SK-N-SH treated with all-trans-retinoic acid at 6 μM for 48 hours (cell line): ENCODE measurements around the gene FOXP4.

Experiments
- GLIS3 ChIP-seq: fragments of 250-450 bp; sonication (Bioruptor Pico); IDR thresholded peaks from 2 replicates; pipeline ENCODE4 v1.5.0; 2020; ENCODE audit warnings: mild to moderate bottlenecking, moderate library complexity
- OSR1 ChIP-seq: fragments of 250-450 bp; sonication (Bioruptor Pico); IDR thresholded peaks from 2 replicates; pipeline ENCODE4 v1.8.0; 2022; ENCODE audit warnings: moderate library complexity, mild to moderate bottlenecking, inconsistent platforms
- SNAI2 ChIP-seq: fragments of 250-450 bp; sonication (Bioruptor Pico); IDR thresholded peaks from 2 replicates; pipeline ENCODE4 v1.5.0; 2020; ENCODE audit warnings: mild to moderate bottlenecking, moderate library complexity
- ZC3H10 ChIP-seq: fragments of 250-450 bp; sonication (Bioruptor Pico); IDR thresholded peaks from 2 replicates; pipeline ENCODE4 v1.5.1; 2021; ENCODE audit warnings: mild to moderate bottlenecking, moderate library complexity
- ZFP30 ChIP-seq: fragments of 450-650 bp; formaldehyde crosslinking; IDR thresholded peaks from 2 replicates; pipeline ENCODE4 v1.5.0; 2022; ENCODE audit warnings: mild to moderate bottlenecking, moderate library complexity
- ZNF565 ChIP-seq: fragments of 450-650 bp; formaldehyde crosslinking; conservative IDR thresholded peaks from 2 replicates; pipeline ENCODE4 v1.5.0; 2020; ENCODE audit warnings: low read depth, mild to moderate bottlenecking, moderate library complexity
- ZNF8 ChIP-seq: fragments of 450-650 bp; formaldehyde crosslinking; IDR thresholded peaks from 2 replicates; pipeline ENCODE4 v1.5.0; 2020; ENCODE audit warnings: mild to moderate bottlenecking, moderate library complexity
- TF ChIP-seq, protein P1 (sequence below): fragments of 250-450 bp; sonication (Bioruptor Pico); IDR thresholded peaks from 2 replicates; pipeline ENCODE4 v1.8.0; 2021; ENCODE audit warnings: low read depth, mild to moderate bottlenecking, moderate library complexity, borderline replicate concordance
- TF ChIP-seq, protein P2 (sequence below): fragments of 250-450 bp; sonication (Bioruptor Pico); IDR thresholded peaks from 2 replicates; pipeline ENCODE4 v1.5.0; 2020; ENCODE audit warnings: mild to moderate bottlenecking, moderate library complexity

DNA sequence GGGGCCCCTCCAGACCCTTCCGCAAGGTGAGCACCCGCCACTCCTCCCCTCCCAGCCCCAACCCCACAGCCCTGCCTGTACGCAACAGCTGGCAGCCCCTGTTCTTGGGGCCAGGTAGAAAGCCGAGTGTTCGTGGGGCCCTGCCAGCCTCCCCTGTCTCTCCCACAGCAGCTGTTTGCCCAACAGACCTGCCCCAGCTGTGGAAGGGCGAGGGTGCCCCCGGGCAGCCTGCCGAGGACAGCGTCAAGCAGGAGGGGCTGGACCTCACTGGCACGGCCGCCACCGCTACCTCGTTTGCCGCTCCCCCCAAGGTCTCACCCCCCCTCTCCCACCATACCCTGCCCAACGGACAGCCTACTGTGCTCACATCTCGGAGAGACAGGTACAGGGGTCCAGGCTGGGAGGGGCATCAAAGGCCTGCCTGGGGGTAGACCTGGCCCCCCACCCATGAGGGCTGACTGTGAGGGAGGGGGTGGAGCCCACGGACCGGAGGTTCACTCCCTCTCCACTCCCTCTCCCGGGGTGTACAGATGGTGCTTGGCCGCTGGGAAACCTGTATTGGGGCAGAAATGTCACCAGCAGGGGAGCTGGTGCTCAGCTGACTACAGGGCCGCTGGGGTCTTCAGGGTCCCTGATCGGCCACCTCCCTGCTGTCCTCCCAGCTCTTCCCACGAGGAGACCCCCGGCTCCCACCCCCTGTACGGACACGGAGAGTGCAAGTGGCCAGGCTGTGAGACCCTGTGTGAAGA lies 41.1 kb downstream of the FOXP4 start:
- TF ChIP-seq OSR1 (CRISPR knock-in tag) (no peak), GLIS3 (CRISPR knock-in tag) (no peak), ZC3H10 (CRISPR knock-in tag) (no peak), ZFP30 (no peak), ZNF8 (no peak), ZNF565 (no peak), SNAI2 (no peak)
- TF ChIP-seq, protein P1, sequence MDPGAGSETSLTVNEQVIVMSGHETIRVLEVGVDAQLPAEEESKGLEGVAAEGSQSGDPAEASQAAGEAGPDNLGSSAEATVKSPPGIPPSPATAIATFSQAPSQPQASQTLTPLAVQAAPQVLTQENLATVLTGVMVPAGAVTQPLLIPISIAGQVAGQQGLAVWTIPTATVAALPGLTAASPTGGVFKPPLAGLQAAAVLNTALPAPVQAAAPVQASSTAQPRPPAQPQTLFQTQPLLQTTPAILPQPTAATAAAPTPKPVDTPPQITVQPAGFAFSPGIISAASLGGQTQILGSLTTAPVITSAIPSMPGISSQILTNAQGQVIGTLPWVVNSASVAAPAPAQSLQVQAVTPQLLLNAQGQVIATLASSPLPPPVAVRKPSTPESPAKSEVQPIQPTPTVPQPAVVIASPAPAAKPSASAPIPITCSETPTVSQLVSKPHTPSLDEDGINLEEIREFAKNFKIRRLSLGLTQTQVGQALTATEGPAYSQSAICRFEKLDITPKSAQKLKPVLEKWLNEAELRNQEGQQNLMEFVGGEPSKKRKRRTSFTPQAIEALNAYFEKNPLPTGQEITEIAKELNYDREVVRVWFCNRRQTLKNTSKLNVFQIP (CRISPR knock-in tag): no peak
- TF ChIP-seq, protein P2, sequence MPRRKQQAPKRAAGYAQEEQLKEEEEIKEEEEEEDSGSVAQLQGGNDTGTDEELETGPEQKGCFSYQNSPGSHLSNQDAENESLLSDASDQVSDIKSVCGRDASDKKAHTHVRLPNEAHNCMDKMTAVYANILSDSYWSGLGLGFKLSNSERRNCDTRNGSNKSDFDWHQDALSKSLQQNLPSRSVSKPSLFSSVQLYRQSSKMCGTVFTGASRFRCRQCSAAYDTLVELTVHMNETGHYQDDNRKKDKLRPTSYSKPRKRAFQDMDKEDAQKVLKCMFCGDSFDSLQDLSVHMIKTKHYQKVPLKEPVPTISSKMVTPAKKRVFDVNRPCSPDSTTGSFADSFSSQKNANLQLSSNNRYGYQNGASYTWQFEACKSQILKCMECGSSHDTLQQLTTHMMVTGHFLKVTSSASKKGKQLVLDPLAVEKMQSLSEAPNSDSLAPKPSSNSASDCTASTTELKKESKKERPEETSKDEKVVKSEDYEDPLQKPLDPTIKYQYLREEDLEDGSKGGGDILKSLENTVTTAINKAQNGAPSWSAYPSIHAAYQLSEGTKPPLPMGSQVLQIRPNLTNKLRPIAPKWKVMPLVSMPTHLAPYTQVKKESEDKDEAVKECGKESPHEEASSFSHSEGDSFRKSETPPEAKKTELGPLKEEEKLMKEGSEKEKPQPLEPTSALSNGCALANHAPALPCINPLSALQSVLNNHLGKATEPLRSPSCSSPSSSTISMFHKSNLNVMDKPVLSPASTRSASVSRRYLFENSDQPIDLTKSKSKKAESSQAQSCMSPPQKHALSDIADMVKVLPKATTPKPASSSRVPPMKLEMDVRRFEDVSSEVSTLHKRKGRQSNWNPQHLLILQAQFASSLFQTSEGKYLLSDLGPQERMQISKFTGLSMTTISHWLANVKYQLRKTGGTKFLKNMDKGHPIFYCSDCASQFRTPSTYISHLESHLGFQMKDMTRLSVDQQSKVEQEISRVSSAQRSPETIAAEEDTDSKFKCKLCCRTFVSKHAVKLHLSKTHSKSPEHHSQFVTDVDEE: no peak
